Heart left ventricle (tissue), 16 donors: ENCODE data around the gene USP32. TPM values are rescaled to one million over a fixed set of nuclear protein-coding genes. Genes with fewer than 3 reads are reported as not detected.
"Not testable (repeated sequence)": the region's sequence is repeated elsewhere in the genome, so short reads cannot be mapped to it uniquely, and the experiment has no call there.

Source experiments
- ATAC-seq, 4 donors: fragments of 200-7000 bp; cut with Tn5 transposase; one replicate each; pipeline ENCODE4 v1.9.1; 2020 to 2022; ENCODE audit warnings: moderate library complexity in 4 of 4, mild to moderate bottlenecking in 3 of 4, moderate number of reproducible peaks in 1 of 4
- DNase-seq, 5 donors: peaks; one replicate each; pipeline ENCODE4 v3.0.0-alpha.2; 2020
- H3K27ac ChIP-seq, 12 donors: fragments of 200-600 bp; sonication (generic) in 4 of 12; one replicate each; pipeline versions ENCODE4 v1.5.0 to v1.8.0; 2016 to 2022; ENCODE audit warnings: mild to moderate bottlenecking in 2 of 12
- H3K27me3 ChIP-seq, 9 donors: fragments of 200-600 bp; sonication (generic) in 2 of 9; one replicate each; pipeline versions ENCODE4 v1.5.1 to v1.8.0; 2016 to 2022; ENCODE audit warnings: mild to moderate bottlenecking in 3 of 9
- H3K36me3 ChIP-seq, 9 donors: fragments of 200-600 bp; sonication (generic) in 2 of 9; one replicate each; pipeline versions ENCODE4 v1.5.0 to v1.8.0; 2018 to 2022; ENCODE audit warnings: mild to moderate bottlenecking in 2 of 9
- H3K4me1 ChIP-seq, 12 donors: fragments of 200-600 bp; sonication (generic) in 4 of 12; one replicate each; pipeline versions ENCODE4 v1.5.0 to v1.8.0; 2016 to 2022; ENCODE audit warnings: mild to moderate bottlenecking in 3 of 12
- H3K4me3 ChIP-seq, 12 donors: fragments of 200-600 bp; sonication (generic) in 4 of 12; one replicate each; pipeline versions ENCODE4 v1.5.0 to v1.8.0; 2017 to 2022; ENCODE audit warnings: mild to moderate bottlenecking in 9 of 12, moderate library complexity in 4 of 12
- H3K9me3 ChIP-seq, 12 donors: fragments of 200-600 bp; sonication (generic) in 4 of 12; one replicate each; pipeline versions ENCODE4 v1.5.0 to v1.8.0; 2016 to 2022; ENCODE audit warnings: mild to moderate bottlenecking in 1 of 12
- CTCF ChIP-seq, 12 donors: fragments of 200-600 bp; sonication (generic) in 4 of 12; IDR thresholded peaks; one replicate each; pipeline versions ENCODE4 v1.5.0 to v1.8.0; 2018 to 2022; ENCODE audit warnings: antibody characterized with exemption in 12 of 12, mild to moderate bottlenecking in 5 of 12
- POLR2A ChIP-seq, 2 donors: fragments of 450-650 bp; IDR thresholded peaks; one replicate each; pipeline ENCODE4 v1.6.1; 2017; ENCODE audit warnings: antibody characterized with exemption in 2 of 2, mild to moderate bottlenecking in 2 of 2, moderate library complexity in 2 of 2
- WGBS, 4 donors: extraction: QIAGEN DNeasy Blood & Tissue Kit in 2 of 4; methylation state at CpG; one replicate each; pipeline versions ENCODE4 v1.1.5 to v1.1.7; 2013 to 2018; 5-methylcytosine and 5-hydroxymethylcytosine counted together
- intact Hi-C, 10 donors: fragments of 100-400 bp; cut with DNase I; formaldehyde crosslinking; loops; one replicate each; pipeline versions ENCODE4 v1.11.1 to v1.14.2; 2022
- polyA plus RNA-seq, 2 donors: library from polyadenylated mRNA; stranded (reverse); fragments of 200-250 nt; gene quantifications; one replicate each; pipeline ENCODE4 v1.2.3, GENCODE V29; 2013
- total RNA-seq, 9 donors: library from RNA; depleted of rRNA in 2 of 9; stranded (reverse); fragments of >200 nt in 2 of 9; fragmentation: NEBNext Ultra II Directional in 3 of 9; extraction: Animal tissue kit (Norgen Biotek cat#: 25700) in 3 of 9; gene quantifications; one replicate each; pipeline versions ENCODE4 v1.1.0 to v1.2.4, GENCODE V29; 2016 to 2023
- donor health status: ischemic (EF 13 %, LVEDD 7.1; RV severe dilation, severe dysfunction).
- donor health status: healthy with polysubstance abuse.
- donor health status: DM: no; HTN: yes; CAD: no.
- donor health status: DM: no; HTN: no; CAD: no.
- donor health status: ischemic (EF 25% LVEDD 6.9; RV normal size, moderate dysfunction).
- donor health status: ischemic (EF 25% LVEDD 5.7; RV mildly dilated, moderate dysfunction).
- donor health status: healthy.
- donor health status: DM: yes; HTN: yes; CAD: no.
- donor health status: ischemic (EF 35%, LVEDD 5.7; RV mildly dilated, moderate dysfunction).
- donor health status: nonischemic (EF 11% LVEDD 7.7; RV severe dilation, severe dysfunction).
- donor health status: DM: yes; HTN: yes; CAD: no.
- donor health status: PGD.
- donor health status: ischemic (EF 29% LVEDD 5.4; RV normal size, mild dysfunction).
- donor health status: nonischemic (EF 23%, LVEDD 6.1; RV moderate dilation, normal function).

USP32 gene
- total and polyA plus RNA-seq, 11 donors = 9.8 to 50.0 (median 30.3) TPM

- no peaks in the 10 kb centered on the region for H3K27me3 ChIP-seq
- TF ChIP-seq CTCF (IDR thresholded peaks at IDR 0.05) = no peak
- TF ChIP-seq POLR2A (IDR thresholded peaks at IDR 0.05) = no peak
- no peaks in the 10 kb centered on the region for H3K9me3 ChIP-seq
- H3K36me3 ChIP-seq = peaks cover 0 to 76% (median 64%) of the 10 kb centered on the region in 9 donors
- no peak overlapping the region for H3K27ac ChIP-seq
- H3K4me3 ChIP-seq = no peak overlapping the region
- no peaks in the 10 kb centered on the region for H3K4me1 ChIP-seq
- ATAC-seq = no peak
- WGBS, 4 donors = 74 to 84% (median 80%) methylated on average over 1 of the region's 1 CpG
- DNase-seq = no peak
- intact Hi-C loops = no loop called here
Measured at GRCh38 chr17:60223456-60223855, 168.5 kb downstream of the USP32 start.

GRCh38 chr17:60218774-60219173 is 173.2 kb downstream of the USP32 start:
- peaks cover 0 to 63% (median 44%) of the 10 kb centered on the region in 9 donors for H3K36me3 ChIP-seq
- intact Hi-C loops, H3K27ac ChIP-seq, DNase-seq, H3K4me3 ChIP-seq, H3K9me3 ChIP-seq, ATAC-seq, H3K27me3 ChIP-seq, H3K4me1 ChIP-seq: not testable (repeated sequence)
- WGBS, 4 donors = 91 to 98% (median 95%) methylated on average over 2 of the region's 2 CpGs

- intact Hi-C loops, ATAC-seq, H3K9me3 ChIP-seq, DNase-seq, H3K4me1 ChIP-seq, H3K27me3 ChIP-seq, H3K27ac ChIP-seq, H3K4me3 ChIP-seq: not testable (repeated sequence)
- 29% methylated on average over 1 of the region's 2 CpGs; no CpG with 5 or more reads in 3 of the 4 donors for WGBS, 4 donors
- peaks cover 0 to 54% (median 20%) of the 10 kb centered on the region in 9 donors for H3K36me3 ChIP-seq
Measured at GRCh38 chr17:60215895-60216294, 176.0 kb downstream of the USP32 start.

GRCh38 chr17:60211282-60211681 is 180.7 kb downstream of the USP32 start:
- H3K27me3 ChIP-seq, H3K4me3 ChIP-seq, H3K9me3 ChIP-seq, H3K27ac ChIP-seq, ATAC-seq, H3K4me1 ChIP-seq, intact Hi-C loops, DNase-seq: not testable (repeated sequence)
- H3K36me3 ChIP-seq = peaks cover 0 to 64% (median 27%) of the 10 kb centered on the region in 9 donors

GRCh38 chr17:60208302-60208701 is 183.6 kb downstream of the USP32 start:
- H3K4me1 ChIP-seq, intact Hi-C loops, H3K4me3 ChIP-seq, DNase-seq, H3K27me3 ChIP-seq, H3K9me3 ChIP-seq, ATAC-seq, H3K27ac ChIP-seq: not testable (repeated sequence)
- WGBS, 4 donors = 94 to 100% (median 98%) methylated on average over 1 of the region's 1 CpG
- H3K36me3 ChIP-seq = peaks cover 0 to 74% (median 21%) of the 10 kb centered on the region in 9 donors

- H3K4me1 ChIP-seq, intact Hi-C loops, H3K27ac ChIP-seq, DNase-seq, ATAC-seq, H3K27me3 ChIP-seq, H3K4me3 ChIP-seq, H3K9me3 ChIP-seq: not testable (repeated sequence)
- peaks cover 0 to 64% (median 17%) of the 10 kb centered on the region in 9 donors for H3K36me3 ChIP-seq
Measured at GRCh38 chr17:60205782-60206181, 186.2 kb downstream of the USP32 start.

- H3K36me3 ChIP-seq = peaks cover 0 to 75% (median 58%) of the 10 kb centered on the region in 9 donors
- ATAC-seq, H3K4me3 ChIP-seq, DNase-seq, H3K9me3 ChIP-seq, H3K27ac ChIP-seq, H3K27me3 ChIP-seq, H3K4me1 ChIP-seq, intact Hi-C loops: not testable (repeated sequence)
- WGBS, 4 donors = 76 to 97% (median 90%) methylated on average over 1 of the region's 1 CpG
Measured at GRCh38 chr17:60198630-60199029, 193.3 kb downstream of the USP32 start.

- 94 to 97% (median 96%) methylated on average over 4 of the region's 4 CpGs for WGBS, 4 donors
- H3K4me3 ChIP-seq, H3K4me1 ChIP-seq, DNase-seq, ATAC-seq, intact Hi-C loops, H3K9me3 ChIP-seq, H3K27me3 ChIP-seq, H3K27ac ChIP-seq: not testable (repeated sequence)
- peaks cover 0 to 99% (median 97%) of the 10 kb centered on the region in 9 donors for H3K36me3 ChIP-seq
Measured at GRCh38 chr17:60194141-60194540, 197.8 kb downstream of the USP32 start.
